Lower lobe of right lung (tissue), 2 donors: ENCODE results near the gene PLA2G15. TPM values are rescaled to one million over a fixed set of nuclear protein-coding genes. Genes with fewer than 3 reads are reported as not detected.
A peak's percentile ranks its signal among the peaks of the same experiment; 100 is the strongest.

Experiments
- ATAC-seq, 2 donors: fragments of 200-7000 bp; cut with Tn5 transposase; one replicate each; pipeline ENCODE4 v1.9.1; 2020 to 2022; ENCODE audit warnings: mild to moderate bottlenecking in 2 of 2, moderate library complexity in 2 of 2
- DNase-seq: peaks from one replicate; pipeline ENCODE4 v3.0.0-alpha.2; 2020
- H3K27ac ChIP-seq: fragments of 200-600 bp; one replicate; pipeline ENCODE4 v1.8.0; 2022
- H3K27me3 ChIP-seq: fragments of 200-600 bp; one replicate; pipeline ENCODE4 v1.8.0; 2022; ENCODE audit warnings: low read depth
- H3K36me3 ChIP-seq: fragments of 200-600 bp; one replicate; pipeline ENCODE4 v1.8.0; 2022; ENCODE audit warnings: mild to moderate bottlenecking
- H3K4me1 ChIP-seq: fragments of 200-600 bp; one replicate; pipeline ENCODE4 v1.8.0; 2022
- H3K4me3 ChIP-seq: fragments of 200-600 bp; one replicate; pipeline ENCODE4 v1.8.0; 2022; ENCODE audit warnings: mild to moderate bottlenecking
- H3K9me3 ChIP-seq: fragments of 200-600 bp; one replicate; pipeline ENCODE4 v1.8.0; 2022
- CTCF ChIP-seq: fragments of 200-600 bp; IDR thresholded peaks from one replicate; pipeline ENCODE4 v1.8.0; 2022; ENCODE audit warnings: antibody characterized with exemption, mild to moderate bottlenecking
- intact Hi-C: fragments of 100-400 bp; cut with DNase I; formaldehyde crosslinking; loops from one replicate; pipeline ENCODE4 v1.11.0; 2022
- long read RNA-seq: library from polyadenylated mRNA; unstranded; transcript quantifications from one replicate; pipeline ENCODE4 v2.0.0, GENCODE V29; 2021
- total RNA-seq: library from RNA; stranded (reverse); fragmentation: NEBNext Ultra II Directional; extraction: Animal tissue kit (Norgen Biotek cat#: 25700); gene quantifications from one replicate; pipeline ENCODE4 v1.2.1, GENCODE V29; 2021
- donor health status: DM: no; HTN: yes; CAD: no; lungs with severe emphysema.

The PLA2G15 gene
- 45.1 TPM for total RNA-seq
- long read RNA-seq, transcript PLA2G15-207 (2 exons, 3,121 nt): minor isoform, 8 of 123 reads
- long read RNA-seq, transcript PLA2G15-201 (6 exons, 2,727 nt): major isoform, 72 of 123 reads
- long read RNA-seq, transcript PLA2G15-209 (6 exons, 1,203 nt): minor isoform, 5 of 123 reads
- long read RNA-seq, partial matches to known transcripts: 2 of 123 reads
- long read RNA-seq, other reads (novel, unspliced or antisense): 35 of 123 reads

- no peak for TF ChIP-seq CTCF
- peak; percentile 97 to 99 for ATAC-seq
- Histone ChIP-seq H3K4me1 (peaks cover 35% of the 10 kb centered on the region), H3K27me3 (no peaks in the 10 kb centered on the region), H3K36me3 (peaks cover 14% of the 10 kb centered on the region), H3K9me3 (no peaks in the 10 kb centered on the region), H3K4me3 (peak within 1 kb of the TSS; percentile 94), H3K27ac (peak within 1 kb of the TSS; percentile 81)
- DNase-seq: peak; percentile 96
- intact Hi-C loops: no loop called here
Measured at GRCh38 chr16:68244903-68245853, at the start of gene PLA2G15. Gene PLA2G15 (plus strand): TSS chr16:68245373. CDS start chr16:68245427, 54 bp downstream.

- ATAC-seq: no peak
- intact Hi-C loops: no loop called here
- Histone ChIP-seq H3K27me3 (no peaks in the 10 kb centered on the region), H3K9me3 (no peaks in the 10 kb centered on the region), H3K4me1 (peaks cover 3% of the 10 kb centered on the region), H3K36me3 (peaks cover 30% of the 10 kb centered on the region), H3K4me3 (no peak overlapping the region), H3K27ac (no peak overlapping the region)
- no peak for TF ChIP-seq CTCF
- DNase-seq: no peak
Measured at GRCh38 chr16:68197250-68197649, 47.9 kb upstream of the PLA2G15 start.

GRCh38 chr16:68200088-68200783 is 44.9 kb upstream of the PLA2G15 start:
- intact Hi-C loops: no loop called here
- no peak for DNase-seq
- peaks cover 21% of the 10 kb centered on the region for H3K36me3 ChIP-seq
- TF ChIP-seq CTCF: no peak
- ATAC-seq: peak in 1 of 2 donors; percentile 42
- H3K9me3 ChIP-seq: no peaks in the 10 kb centered on the region
- no peaks in the 10 kb centered on the region for H3K27me3 ChIP-seq
- peaks cover 3% of the 10 kb centered on the region for H3K4me1 ChIP-seq
- H3K27ac ChIP-seq: no peak overlapping the region
- H3K4me3 ChIP-seq: no peak overlapping the region

- DNase-seq: no peak
- Histone ChIP-seq H3K9me3 (no peaks in the 10 kb centered on the region), H3K27me3 (no peaks in the 10 kb centered on the region), H3K4me1 (peaks cover 3% of the 10 kb centered on the region), H3K27ac (no peak overlapping the region), H3K4me3 (no peak overlapping the region), H3K36me3 (peaks cover 19% of the 10 kb centered on the region)
- ATAC-seq: no peak
- intact Hi-C loops: no loop called here
- TF ChIP-seq CTCF: no peak
Measured at GRCh38 chr16:68202091-68202519, 43.1 kb upstream of the PLA2G15 start.

GRCh38 chr16:68206245-68206644 is 38.9 kb upstream of the PLA2G15 start:
- Histone ChIP-seq H3K27ac (no peak overlapping the region), H3K9me3 (no peaks in the 10 kb centered on the region), H3K4me1 (no peaks in the 10 kb centered on the region), H3K36me3 (peaks cover 24% of the 10 kb centered on the region), H3K4me3 (no peak overlapping the region), H3K27me3 (no peaks in the 10 kb centered on the region)
- ATAC-seq (peak; percentile 42 to 66), DNase-seq (no peak)
- TF ChIP-seq CTCF: no peak
- intact Hi-C loops: no loop called here
